PC-3 (cell line): Measurements from ENCODE around the gene NRG3.

Experiments used
- EZH2 ChIP-seq: fragments of 300-600 bp; sonication (generic); IDR thresholded peaks from one replicate; pipeline ENCODE4 v1.6.1; 2017; ENCODE audit warnings: antibody characterized with exemption, mild to moderate bottlenecking, low read length; ENCODE audit not compliant: unreplicated experiment
- EZH2phosphoT487 ChIP-seq: fragments of 300-600 bp; sonication (generic); IDR thresholded peaks from 2 replicates; pipeline ENCODE4 v1.6.1; 2018; ENCODE audit warnings: mild to moderate bottlenecking, antibody characterized with exemption, low read length, borderline replicate concordance
- TF ChIP-seq, protein P1 (sequence below): fragments of 300-600 bp; sonication (generic); conservative IDR thresholded peaks from 2 replicates; pipeline ENCODE4 v1.5.1; 2017; ENCODE audit warnings: antibody characterized with exemption, low read depth, mild to moderate bottlenecking, low read length

DNA sequence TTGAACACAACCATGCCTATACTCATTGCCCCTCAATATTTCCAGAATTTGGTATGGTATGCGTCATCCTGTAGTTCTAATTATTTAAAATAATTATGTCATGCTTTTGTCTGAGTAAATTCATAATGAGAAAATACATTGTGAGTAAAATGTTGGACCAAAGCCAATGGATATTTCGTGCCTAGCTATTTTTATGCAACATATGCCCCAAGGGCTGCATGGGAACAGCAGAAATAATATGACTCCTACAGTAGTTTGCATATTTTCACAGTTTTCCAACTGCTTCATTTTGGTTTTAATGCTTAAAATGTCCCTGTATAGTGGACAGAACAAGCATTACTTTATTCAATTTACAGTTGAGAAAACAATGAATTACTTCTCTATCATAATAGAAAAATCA lies 1148.7 kb downstream of the NRG3 start:
- TF ChIP-seq, protein P1, sequence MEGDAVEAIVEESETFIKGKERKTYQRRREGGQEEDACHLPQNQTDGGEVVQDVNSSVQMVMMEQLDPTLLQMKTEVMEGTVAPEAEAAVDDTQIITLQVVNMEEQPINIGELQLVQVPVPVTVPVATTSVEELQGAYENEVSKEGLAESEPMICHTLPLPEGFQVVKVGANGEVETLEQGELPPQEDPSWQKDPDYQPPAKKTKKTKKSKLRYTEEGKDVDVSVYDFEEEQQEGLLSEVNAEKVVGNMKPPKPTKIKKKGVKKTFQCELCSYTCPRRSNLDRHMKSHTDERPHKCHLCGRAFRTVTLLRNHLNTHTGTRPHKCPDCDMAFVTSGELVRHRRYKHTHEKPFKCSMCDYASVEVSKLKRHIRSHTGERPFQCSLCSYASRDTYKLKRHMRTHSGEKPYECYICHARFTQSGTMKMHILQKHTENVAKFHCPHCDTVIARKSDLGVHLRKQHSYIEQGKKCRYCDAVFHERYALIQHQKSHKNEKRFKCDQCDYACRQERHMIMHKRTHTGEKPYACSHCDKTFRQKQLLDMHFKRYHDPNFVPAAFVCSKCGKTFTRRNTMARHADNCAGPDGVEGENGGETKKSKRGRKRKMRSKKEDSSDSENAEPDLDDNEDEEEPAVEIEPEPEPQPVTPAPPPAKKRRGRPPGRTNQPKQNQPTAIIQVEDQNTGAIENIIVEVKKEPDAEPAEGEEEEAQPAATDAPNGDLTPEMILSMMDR, result no peak
- TF ChIP-seq EZH2 (no peak), EZH2phosphoT487 (no peak)
